ENCODE results near the gene SBNO2.

Gene SBNO2

GRCh38 chr19:1132552-1133383 lies 41.3 kb downstream of the SBNO2 start:
- peak overlapping the region; percentile 33 for H3K27ac ChIP-seq (ENCODE audit: low read depth, low read length, poor library complexity, severe bottlenecking)
- H3K9me3 ChIP-seq (ENCODE audit: low read length) = no peaks in the 10 kb centered on the region
- H3F3A ChIP-seq (ENCODE audit: insufficient read depth, low read length) = no peaks in the 10 kb centered on the region
- H3K27me3 ChIP-seq (ENCODE audit: insufficient read depth, low read length) = no peaks in the 10 kb centered on the region
- H2AFZ ChIP-seq (ENCODE audit: low read length) = no peak overlapping the region
- peak overlapping the region; percentile 55 for H3K4me3 ChIP-seq (ENCODE audit: low read depth, low read length, poor library complexity, severe bottlenecking)
- peak overlapping the region; percentile 50; the same call in 1 of the 2 replicates for H3K9ac ChIP-seq (ENCODE audit: low read length)
- H3K79me2 ChIP-seq (ENCODE audit: insufficient read depth, low read length) = no peaks in the 10 kb centered on the region
- no peaks in the 10 kb centered on the region; the same call in 1 of the 2 replicates for H3K36me3 ChIP-seq (ENCODE audit: insufficient read depth, low read length)
- H3K4me1 ChIP-seq (ENCODE audit: insufficient read depth, low read length, severe bottlenecking) = peaks cover 53% of the 10 kb centered on the region
- no peaks in the 10 kb centered on the region for H3K9me2 ChIP-seq (ENCODE audit: low read depth, low read length)
- TF ChIP-seq EZH2 (IDR thresholded peaks at IDR 0.05; ENCODE audit: borderline replicate concordance, low read length) (no peak), CTCF (IDR thresholded peaks at IDR 0.05; ENCODE audit: low read length) (no peak)
- H3K4me2 ChIP-seq (ENCODE audit: low read length) = peak overlapping the region; percentile 80
- H4K20me1 ChIP-seq (ENCODE audit: insufficient read depth, low read length) = no peaks in the 10 kb centered on the region

GRCh38 chr19:1131718-1132551 lies 42.1 kb downstream of the SBNO2 start:
- H4K20me1 ChIP-seq (ENCODE audit: insufficient read depth, low read length) = no peaks in the 10 kb centered on the region
- peaks cover 5% of the 10 kb centered on the region for H3K36me3 ChIP-seq (ENCODE audit: insufficient read depth, low read length)
- H3F3A ChIP-seq (ENCODE audit: insufficient read depth, low read length) = no peaks in the 10 kb centered on the region
- no peak overlapping the region for H2AFZ ChIP-seq (ENCODE audit: low read length)
- H3K4me3 ChIP-seq (ENCODE audit: low read depth, low read length, poor library complexity, severe bottlenecking) = peak overlapping the region; percentile 55
- H3K79me2 ChIP-seq (ENCODE audit: insufficient read depth, low read length) = no peaks in the 10 kb centered on the region
- no peaks in the 10 kb centered on the region for H3K9me3 ChIP-seq (ENCODE audit: low read length)
- peaks cover 52% of the 10 kb centered on the region for H3K4me1 ChIP-seq (ENCODE audit: insufficient read depth, low read length, severe bottlenecking)
- H3K27me3 ChIP-seq (ENCODE audit: insufficient read depth, low read length) = no peaks in the 10 kb centered on the region
- TF ChIP-seq CTCF (IDR thresholded peaks at IDR 0.05; ENCODE audit: low read length) (no peak), EZH2 (IDR thresholded peaks at IDR 0.05; ENCODE audit: borderline replicate concordance, low read length) (no peak)
- peak overlapping the region; percentile 50; the same call in 1 of the 2 replicates for H3K9ac ChIP-seq (ENCODE audit: low read length)
- H3K27ac ChIP-seq (ENCODE audit: low read depth, low read length, poor library complexity, severe bottlenecking) = peak overlapping the region; percentile 33
- no peaks in the 10 kb centered on the region for H3K9me2 ChIP-seq (ENCODE audit: low read depth, low read length)
- H3K4me2 ChIP-seq (ENCODE audit: low read length) = peak overlapping the region; percentile 80

- Histone ChIP-seq H3K36me3 (ENCODE audit: insufficient read depth, low read length) (peaks cover 5% of the 10 kb centered on the region), H4K20me1 (ENCODE audit: insufficient read depth, low read length) (no peaks in the 10 kb centered on the region), H3K9me3 (ENCODE audit: low read length) (no peaks in the 10 kb centered on the region), H3K27me3 (ENCODE audit: insufficient read depth, low read length) (no peaks in the 10 kb centered on the region), H3K4me1 (ENCODE audit: insufficient read depth, low read length, severe bottlenecking) (peaks cover 44% of the 10 kb centered on the region), H3K79me2 (ENCODE audit: insufficient read depth, low read length) (no peaks in the 10 kb centered on the region), H3F3A (ENCODE audit: insufficient read depth, low read length) (no peaks in the 10 kb centered on the region), H3K9me2 (ENCODE audit: low read depth, low read length) (no peaks in the 10 kb centered on the region), H3K4me2 (ENCODE audit: low read length) (peak overlapping the region; percentile 80), H3K9ac (ENCODE audit: low read length) (no peak overlapping the region; the same call in 1 of the 2 replicates), H2AFZ (ENCODE audit: low read length) (no peak overlapping the region), H3K4me3 (ENCODE audit: low read depth, low read length, poor library complexity, severe bottlenecking) (peak overlapping the region; percentile 55), H3K27ac (ENCODE audit: low read depth, low read length, poor library complexity, severe bottlenecking) (no peak overlapping the region)
- no peak for TF ChIP-seq CTCF (IDR thresholded peaks at IDR 0.05; ENCODE audit: low read length)
- no peak for TF ChIP-seq EZH2 (IDR thresholded peaks at IDR 0.05; ENCODE audit: borderline replicate concordance, low read length)
Observed at GRCh38 chr19:1130771-1131717, 43.0 kb downstream of the SBNO2 start.
